SK-N-SH treated with all-trans-retinoic acid at 6 μM for 48 hours (cell line): ENCODE measurements around the gene CNTNAP2.

Experiments used
- ATAC-seq: fragments of 200-7000 bp; cut with Tn5 transposase; 3 replicates; pipeline ENCODE4 v1.9.1; 2020; ENCODE audit warnings: mild to moderate bottlenecking, moderate library complexity
- ARNTL ChIP-seq: fragments of 450-650 bp; formaldehyde crosslinking; IDR thresholded peaks from 2 replicates; pipeline ENCODE4 v1.5.0; 2020; ENCODE audit warnings: low read depth, mild to moderate bottlenecking, moderate library complexity, borderline replicate concordance
- BACH2 ChIP-seq: fragments of 250-450 bp; sonication (Bioruptor Pico); IDR thresholded peaks from 2 replicates; pipeline ENCODE4 v1.9.0; 2021; ENCODE audit warnings: mild to moderate bottlenecking, borderline replicate concordance
- CREB5 ChIP-seq: fragments of 250-450 bp; sonication (Bioruptor Pico); IDR thresholded peaks from 2 replicates; pipeline ENCODE4 v1.5.1; 2020; ENCODE audit warnings: low read depth, mild to moderate bottlenecking, moderate library complexity
- CSDC2 ChIP-seq: fragments of 250-450 bp; sonication (Bioruptor Pico); IDR thresholded peaks from 2 replicates; pipeline ENCODE4 v1.5.0; 2020; ENCODE audit warnings: mild to moderate bottlenecking, moderate library complexity
- CSRNP3 ChIP-seq: fragments of 250-450 bp; sonication (Bioruptor Pico); IDR thresholded peaks from 2 replicates; pipeline ENCODE4 v1.5.1; 2021; ENCODE audit warnings: mild to moderate bottlenecking, moderate library complexity
- GLIS3 ChIP-seq: fragments of 250-450 bp; sonication (Bioruptor Pico); IDR thresholded peaks from 2 replicates; pipeline ENCODE4 v1.5.0; 2020; ENCODE audit warnings: mild to moderate bottlenecking, moderate library complexity
- OSR1 ChIP-seq: fragments of 250-450 bp; sonication (Bioruptor Pico); IDR thresholded peaks from 2 replicates; pipeline ENCODE4 v1.8.0; 2022; ENCODE audit warnings: moderate library complexity, mild to moderate bottlenecking, inconsistent platforms
- PATZ1 ChIP-seq: fragments of 250-450 bp; sonication (Bioruptor Pico); IDR thresholded peaks from 2 replicates; pipeline ENCODE4 v1.8.0; 2020; ENCODE audit warnings: mild to moderate bottlenecking, moderate library complexity, borderline replicate concordance
- POU6F1 ChIP-seq: fragments of 250-450 bp; sonication (Bioruptor Pico); IDR thresholded peaks from 2 replicates; pipeline ENCODE4 v1.8.0; 2021; ENCODE audit warnings: low read depth, mild to moderate bottlenecking, moderate library complexity, borderline replicate concordance
- PPARA ChIP-seq: fragments of 250-450 bp; sonication (Bioruptor Pico); IDR thresholded peaks from 2 replicates; pipeline ENCODE4 v1.5.0; 2020; ENCODE audit warnings: mild to moderate bottlenecking, borderline replicate concordance
- RARB ChIP-seq: fragments of 250-450 bp; sonication (Bioruptor Pico); IDR thresholded peaks from 2 replicates; pipeline ENCODE4 v1.8.0; 2021; ENCODE audit warnings: mild to moderate bottlenecking, moderate library complexity
- SNAI2 ChIP-seq: fragments of 250-450 bp; sonication (Bioruptor Pico); IDR thresholded peaks from 2 replicates; pipeline ENCODE4 v1.5.0; 2020; ENCODE audit warnings: mild to moderate bottlenecking, moderate library complexity
- TCF4 ChIP-seq: fragments of 250-450 bp; sonication (Bioruptor Pico); IDR thresholded peaks from 2 replicates; pipeline ENCODE4 v1.8.0; 2021; ENCODE audit warnings: mild to moderate bottlenecking, moderate library complexity, borderline replicate concordance
- TOX ChIP-seq: fragments of 250-450 bp; sonication (Bioruptor Pico); IDR thresholded peaks from 2 replicates; pipeline ENCODE4 v1.8.0; 2021; ENCODE audit warnings: mild to moderate bottlenecking, moderate library complexity, borderline replicate concordance
- TSHZ2 ChIP-seq: fragments of 250-450 bp; sonication (Bioruptor Pico); IDR thresholded peaks from 2 replicates; pipeline ENCODE4 v1.5.0; 2020; ENCODE audit warnings: mild to moderate bottlenecking, moderate library complexity
- ZC3H10 ChIP-seq: fragments of 250-450 bp; sonication (Bioruptor Pico); IDR thresholded peaks from 2 replicates; pipeline ENCODE4 v1.5.1; 2021; ENCODE audit warnings: mild to moderate bottlenecking, moderate library complexity
- ZFP3 ChIP-seq: fragments of 250-450 bp; sonication (Bioruptor Pico); IDR thresholded peaks from 2 replicates; pipeline ENCODE4 v1.5.0; 2020; ENCODE audit warnings: mild to moderate bottlenecking, moderate library complexity
- ZFP30 ChIP-seq: fragments of 450-650 bp; formaldehyde crosslinking; IDR thresholded peaks from 2 replicates; pipeline ENCODE4 v1.5.0; 2022; ENCODE audit warnings: mild to moderate bottlenecking, moderate library complexity
- ZNF565 ChIP-seq: fragments of 450-650 bp; formaldehyde crosslinking; conservative IDR thresholded peaks from 2 replicates; pipeline ENCODE4 v1.5.0; 2020; ENCODE audit warnings: low read depth, mild to moderate bottlenecking, moderate library complexity
- ZNF8 ChIP-seq: fragments of 450-650 bp; formaldehyde crosslinking; IDR thresholded peaks from 2 replicates; pipeline ENCODE4 v1.5.0; 2020; ENCODE audit warnings: mild to moderate bottlenecking, moderate library complexity

Gene CNTNAP2

GRCh38 chr7:147651601-147652000 lies 1535.0 kb downstream of the CNTNAP2 start:
- TF ChIP-seq PATZ1 (CRISPR knock-in tag) (no peak), ARNTL (CRISPR knock-in tag) (no peak), ZC3H10 (CRISPR knock-in tag) (no peak)
- no peak for ATAC-seq

GRCh38 chr7:147653456-147653855 lies 1536.9 kb downstream of the CNTNAP2 start:
- no peak for TF ChIP-seq TOX (CRISPR knock-in tag)
- no peak for TF ChIP-seq OSR1 (CRISPR knock-in tag)
- TF ChIP-seq TSHZ2: no peak
- no peak for TF ChIP-seq ZNF8 (CRISPR knock-in tag)
- TF ChIP-seq POU6F1 (CRISPR knock-in tag): no peak
- no peak for TF ChIP-seq PPARA (CRISPR knock-in tag)
- TF ChIP-seq ZC3H10 (CRISPR knock-in tag): no peak
- TF ChIP-seq CSDC2 (CRISPR knock-in tag): no peak
- no peak for TF ChIP-seq GLIS3 (CRISPR knock-in tag)
- no peak for TF ChIP-seq CSRNP3 (CRISPR knock-in tag)
- no peak for TF ChIP-seq ARNTL (CRISPR knock-in tag)
- no peak for TF ChIP-seq SNAI2 (CRISPR knock-in tag)
- TF ChIP-seq TCF4 (CRISPR knock-in tag): no peak
- TF ChIP-seq RARB (CRISPR knock-in tag): no peak
- TF ChIP-seq BACH2: no peak
- no peak for TF ChIP-seq ZFP3
- no peak for TF ChIP-seq CREB5 (CRISPR knock-in tag)
- no peak for TF ChIP-seq PATZ1 (CRISPR knock-in tag)
- no peak for ATAC-seq

GRCh38 chr7:147658392-147658967 lies 1541.9 kb downstream of the CNTNAP2 start:
- ATAC-seq: peak; percentile 83
- peak; percentile 92 for TF ChIP-seq TCF4 (CRISPR knock-in tag)
- no peak for TF ChIP-seq ZFP30 (CRISPR knock-in tag)
- TF ChIP-seq CSRNP3 (CRISPR knock-in tag): no peak
- 0 out of 2 replicates have a peak, but pooled peaks have one; percentile 28 for TF ChIP-seq BACH2
- no peak for TF ChIP-seq ZC3H10 (CRISPR knock-in tag)
- no peak for TF ChIP-seq GLIS3 (CRISPR knock-in tag)
- no peak for TF ChIP-seq TOX (CRISPR knock-in tag)
- TF ChIP-seq TSHZ2: peak; percentile 82; the same call in 1 of the 2 replicates
- no peak for TF ChIP-seq SNAI2 (CRISPR knock-in tag)
- TF ChIP-seq ZNF565 (CRISPR knock-in tag): no peak
- TF ChIP-seq PPARA (CRISPR knock-in tag): no peak
- no peak for TF ChIP-seq ZFP3
